Erythroblast (primary cell): ENCODE data around the gene DPYSL3.

Experiments used
- GATA1 ChIP-seq: IDR thresholded peaks from 2 replicates; pipeline ENCODE4 v1.6.1; 2011; ENCODE audit warnings: low read depth, mild to moderate bottlenecking, control low read depth, low read length, moderate library complexity
- POLR2A ChIP-seq: IDR thresholded peaks from 2 replicates; pipeline ENCODE4 v1.6.1; 2011; ENCODE audit warnings: mild to moderate bottlenecking, low read length

- TF ChIP-seq POLR2A, result no peak
- no peak for TF ChIP-seq GATA1
Observed at GRCh38 chr5:147544556-147544955, 34.7 kb upstream of the DPYSL3 start.
